ENCODE results near the gene TAS1R1.

TAS1R1 gene

DNA sequence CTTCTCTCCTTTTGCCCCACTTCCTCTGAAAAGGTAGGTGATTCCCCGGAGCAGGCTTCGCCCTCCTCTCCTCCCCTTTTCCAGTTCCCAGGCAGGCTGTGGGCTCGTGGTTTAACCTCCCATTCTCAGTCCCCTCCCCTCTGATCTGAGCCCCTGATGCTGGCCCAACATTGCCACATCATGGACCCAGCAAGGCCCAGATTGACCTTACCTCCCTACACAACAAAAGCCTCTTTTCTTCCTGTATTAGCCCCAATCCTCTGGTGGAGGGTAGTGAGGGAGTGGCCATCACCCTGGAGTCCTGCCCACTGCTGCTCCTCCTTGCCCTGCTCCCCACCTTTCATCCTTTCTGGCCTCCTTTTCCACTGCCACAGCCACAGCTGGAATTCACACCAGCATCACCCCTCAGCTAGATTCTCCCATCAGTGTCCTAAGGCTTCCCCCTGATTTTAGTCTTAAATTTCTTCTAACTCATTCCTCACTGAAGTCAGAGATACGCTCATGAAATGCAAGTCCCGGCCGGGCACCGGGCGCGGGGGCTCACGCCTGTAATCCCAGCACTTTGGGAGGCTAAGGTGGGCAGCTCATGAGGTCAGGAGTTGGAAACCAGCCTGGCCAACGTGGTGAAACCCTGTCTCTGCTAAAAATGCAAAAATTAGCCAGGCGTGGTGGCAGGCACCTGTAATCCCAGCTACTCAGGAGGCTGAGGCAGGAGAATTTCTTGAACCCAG is 17.7 kb downstream of the TAS1R1 start:
- DNase-seq (ENCODE audit: low read depth in 2 of 2): no peak

- no peak for DNase-seq (ENCODE audit: low read depth in 2 of 2)
Measured at GRCh38 chr1:6574025-6574620, 19.0 kb downstream of the TAS1R1 start.

DNA sequence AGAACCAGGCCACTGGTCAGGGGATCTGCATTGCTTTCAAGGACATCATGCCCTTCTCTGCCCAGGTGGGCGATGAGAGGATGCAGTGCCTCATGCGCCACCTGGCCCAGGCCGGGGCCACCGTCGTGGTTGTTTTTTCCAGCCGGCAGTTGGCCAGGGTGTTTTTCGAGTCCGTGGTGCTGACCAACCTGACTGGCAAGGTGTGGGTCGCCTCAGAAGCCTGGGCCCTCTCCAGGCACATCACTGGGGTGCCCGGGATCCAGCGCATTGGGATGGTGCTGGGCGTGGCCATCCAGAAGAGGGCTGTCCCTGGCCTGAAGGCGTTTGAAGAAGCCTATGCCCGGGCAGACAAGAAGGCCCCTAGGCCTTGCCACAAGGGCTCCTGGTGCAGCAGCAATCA is 19.7 kb downstream of the TAS1R1 start:
- no peak for DNase-seq (ENCODE audit: low read depth in 2 of 2)

GRCh38 chr1:6577831-6578525 is 22.9 kb downstream of the TAS1R1 start:
- no peak for DNase-seq (ENCODE audit: low read depth in 2 of 2)

DNA sequence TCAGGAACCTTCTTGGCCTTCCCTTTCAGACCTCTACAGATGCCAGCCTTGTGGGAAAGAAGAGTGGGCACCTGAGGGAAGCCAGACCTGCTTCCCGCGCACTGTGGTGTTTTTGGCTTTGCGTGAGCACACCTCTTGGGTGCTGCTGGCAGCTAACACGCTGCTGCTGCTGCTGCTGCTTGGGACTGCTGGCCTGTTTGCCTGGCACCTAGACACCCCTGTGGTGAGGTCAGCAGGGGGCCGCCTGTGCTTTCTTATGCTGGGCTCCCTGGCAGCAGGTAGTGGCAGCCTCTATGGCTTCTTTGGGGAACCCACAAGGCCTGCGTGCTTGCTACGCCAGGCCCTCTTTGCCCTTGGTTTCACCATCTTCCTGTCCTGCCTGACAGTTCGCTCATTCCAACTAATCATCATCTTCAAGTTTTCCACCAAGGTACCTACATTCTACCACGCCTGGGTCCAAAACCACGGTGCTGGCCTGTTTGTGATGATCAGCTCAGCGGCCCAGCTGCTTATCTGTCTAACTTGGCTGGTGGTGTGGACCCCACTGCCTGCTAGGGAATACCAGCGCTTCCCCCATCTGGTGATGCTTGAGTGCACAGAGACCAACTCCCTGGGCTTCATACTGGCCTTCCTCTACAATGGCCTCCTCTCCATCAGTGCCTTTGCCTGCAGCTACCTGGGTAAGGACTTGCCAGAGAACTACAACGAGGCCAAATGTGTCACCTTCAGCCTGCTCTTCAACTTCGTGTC is 23.7 kb downstream of the TAS1R1 start:
- DNase-seq (ENCODE audit: low read depth in 2 of 2): no peak

DNA sequence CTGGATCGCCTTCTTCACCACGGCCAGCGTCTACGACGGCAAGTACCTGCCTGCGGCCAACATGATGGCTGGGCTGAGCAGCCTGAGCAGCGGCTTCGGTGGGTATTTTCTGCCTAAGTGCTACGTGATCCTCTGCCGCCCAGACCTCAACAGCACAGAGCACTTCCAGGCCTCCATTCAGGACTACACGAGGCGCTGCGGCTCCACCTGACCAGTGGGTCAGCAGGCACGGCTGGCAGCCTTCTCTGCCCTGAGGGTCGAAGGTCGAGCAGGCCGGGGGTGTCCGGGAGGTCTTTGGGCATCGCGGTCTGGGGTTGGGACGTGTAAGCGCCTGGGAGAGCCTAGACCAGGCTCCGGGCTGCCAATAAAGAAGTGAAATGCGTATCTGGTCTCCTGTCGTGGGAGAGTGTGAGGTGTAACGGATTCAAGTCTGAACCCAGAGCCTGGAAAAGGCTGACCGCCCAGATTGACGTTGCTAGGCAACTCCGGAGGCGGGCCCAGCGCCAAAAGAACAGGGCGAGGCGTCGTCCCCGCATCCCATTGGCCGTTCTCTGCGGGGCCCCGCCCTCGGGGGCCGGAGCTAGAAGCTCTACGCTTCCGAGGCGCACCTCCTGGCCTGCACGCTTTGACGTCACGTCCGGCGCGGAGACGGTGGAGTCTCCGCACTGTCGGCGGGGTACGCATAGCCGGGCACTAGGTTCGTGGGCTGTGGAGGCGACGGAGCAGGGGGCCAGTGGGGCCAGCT is 24.4 kb downstream of the TAS1R1 start, which contains the start of gene ZBTB48:
TSS of gene ZBTB48 (plus strand) at position 621 of the 745 bp plus-strand sequence. CDS start 616 bp downstream, outside the sequence.
- peak; percentile 94 for DNase-seq (ENCODE audit: low read depth in 2 of 2)

DNA sequence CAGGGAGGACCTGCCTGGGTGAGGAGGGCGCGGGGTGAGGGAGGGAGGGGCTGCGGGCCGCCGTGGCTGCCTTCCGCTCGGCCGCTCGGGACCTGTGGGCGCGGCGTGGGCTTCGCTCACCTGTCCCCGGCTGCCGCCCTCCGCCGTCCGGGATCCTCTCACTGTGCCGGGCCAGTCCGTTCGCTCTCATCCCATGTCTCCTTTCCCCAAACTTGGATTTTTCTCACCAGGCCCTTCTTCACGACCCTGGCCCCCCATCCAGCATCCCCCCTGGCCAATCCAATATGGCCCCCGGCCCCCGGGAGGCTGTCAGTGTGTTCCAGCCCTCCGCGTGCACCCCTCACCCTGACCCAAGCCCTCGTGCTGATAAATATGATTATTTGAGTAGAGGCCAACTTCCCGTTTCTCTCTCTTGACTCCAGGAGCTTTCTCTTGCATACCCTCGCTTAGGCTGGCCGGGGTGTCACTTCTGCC is 25.0 kb downstream of the TAS1R1 start:
- no peak for DNase-seq (ENCODE audit: low read depth in 2 of 2)

- no peak for DNase-seq (ENCODE audit: low read depth in 2 of 2)
Measured at GRCh38 chr1:6580593-6581409, 25.7 kb downstream of the TAS1R1 start.

DNA sequence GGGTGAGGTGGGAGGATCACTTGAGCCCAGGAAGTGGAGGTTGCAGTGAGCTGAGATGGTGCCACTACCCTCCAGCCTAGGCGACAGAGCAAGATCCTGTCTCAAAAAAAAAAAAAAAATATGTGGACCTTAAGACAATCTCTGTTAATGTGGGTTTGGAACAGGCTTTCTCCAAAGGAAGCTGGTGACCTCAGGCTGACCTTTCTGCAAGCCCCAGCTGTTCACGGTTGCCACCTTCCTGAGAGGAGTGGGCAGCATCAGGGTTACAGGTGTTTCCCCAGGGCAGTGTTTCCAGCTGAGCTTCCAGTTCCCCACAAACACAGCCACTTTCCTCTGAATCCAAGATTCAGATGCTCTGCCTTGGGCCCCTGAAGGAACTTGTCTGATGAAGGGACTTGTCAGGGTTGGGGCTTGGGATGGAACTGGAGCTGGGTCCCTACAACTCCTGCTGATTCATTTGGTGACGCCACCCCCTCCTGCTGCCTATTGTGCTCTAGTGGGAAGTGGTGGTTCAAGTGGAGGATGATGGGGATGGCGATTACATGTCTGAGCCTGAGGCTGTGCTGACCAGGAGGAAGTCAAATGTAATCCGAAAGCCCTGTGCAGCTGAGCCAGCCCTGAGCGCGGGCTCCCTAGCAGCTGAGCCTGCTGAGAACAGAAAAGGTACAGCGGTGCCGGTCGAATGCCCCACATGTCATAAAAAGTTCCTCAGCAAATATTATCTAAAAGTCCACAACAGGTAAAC is 26.6 kb downstream of the TAS1R1 start:
- DNase-seq (ENCODE audit: low read depth in 2 of 2): no peak

- DNase-seq (ENCODE audit: low read depth in 2 of 2): no peak
Measured at GRCh38 chr1:6582370-6582769, 27.3 kb downstream of the TAS1R1 start.

- no peak for DNase-seq (ENCODE audit: low read depth in 2 of 2)
Measured at GRCh38 chr1:6584126-6585080, 29.3 kb downstream of the TAS1R1 start.

DNA sequence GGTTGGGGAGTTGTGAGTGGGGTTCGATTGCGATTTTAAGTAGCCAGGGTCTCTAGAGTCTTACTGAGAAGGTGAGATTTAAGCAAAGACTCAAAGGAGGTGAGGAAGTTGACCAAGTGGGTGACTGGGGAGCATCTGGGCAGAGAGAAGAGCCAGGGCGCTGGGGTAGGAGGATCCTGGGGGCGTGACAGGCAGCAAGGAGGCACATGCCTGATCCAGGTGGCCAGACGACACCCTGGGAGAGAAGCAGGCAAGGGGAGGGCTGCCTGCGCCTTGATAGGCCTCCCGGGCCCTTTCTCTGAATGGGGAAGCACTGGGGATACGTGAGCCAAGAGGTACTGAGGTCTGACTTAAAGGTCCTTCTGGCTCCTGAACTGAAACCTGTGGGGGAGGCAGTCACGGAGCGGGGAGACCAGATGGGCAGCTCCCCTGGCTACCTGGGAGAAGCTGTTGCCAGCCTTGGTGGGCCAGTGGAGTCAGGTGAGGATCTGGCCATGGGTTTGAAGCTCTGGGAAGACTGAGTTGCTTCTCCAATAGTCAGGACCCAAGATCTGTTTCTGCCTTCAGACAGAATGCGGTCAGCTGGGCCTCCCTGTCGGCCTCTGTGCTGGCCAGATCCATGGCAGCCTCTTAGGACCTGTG is 30.1 kb downstream of the TAS1R1 start:
- DNase-seq (ENCODE audit: low read depth in 2 of 2): no peak

GRCh38 chr1:6585841-6586240 is 30.7 kb downstream of the TAS1R1 start:
- DNase-seq (ENCODE audit: low read depth in 2 of 2): no peak

- DNase-seq (ENCODE audit: low read depth in 2 of 2): no peak
Measured at GRCh38 chr1:6586404-6586816, 31.3 kb downstream of the TAS1R1 start.

- no peak for DNase-seq (ENCODE audit: low read depth in 2 of 2)
Measured at GRCh38 chr1:6587261-6588005, 32.3 kb downstream of the TAS1R1 start.

GRCh38 chr1:6588128-6588892 is 33.2 kb downstream of the TAS1R1 start:
- DNase-seq (ENCODE audit: low read depth in 2 of 2): no peak
